Measurements from ENCODE around the gene PPP3CA. TPM values are rescaled to one million over a fixed set of nuclear protein-coding genes. Genes with fewer than 3 reads are reported as not detected.

Gene PPP3CA
- total and polyA plus RNA-seq, 2 of the 8 experiments (the other 6 are each of a cell fraction or from before 2014, with no cell fraction given), result 7.9 to 35.0 TPM

GRCh38 chr4:101326576-101326975, 20.8 kb downstream of the PPP3CA start (continued):
- TF ChIP-seq, protein P1, sequence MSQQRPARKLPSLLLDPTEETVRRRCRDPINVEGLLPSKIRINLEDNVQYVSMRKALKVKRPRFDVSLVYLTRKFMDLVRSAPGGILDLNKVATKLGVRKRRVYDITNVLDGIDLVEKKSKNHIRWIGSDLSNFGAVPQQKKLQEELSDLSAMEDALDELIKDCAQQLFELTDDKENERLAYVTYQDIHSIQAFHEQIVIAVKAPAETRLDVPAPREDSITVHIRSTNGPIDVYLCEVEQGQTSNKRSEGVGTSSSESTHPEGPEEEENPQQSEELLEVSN (IDR thresholded peaks at IDR 0.05), result no peak
- TF ChIP-seq POLR2A (IDR thresholded peaks at IDR 0.05; ENCODE audit: control extremely low read depth in 1 of 2, low read depth in 2 of 2, low read length in 2 of 2) (no peak), CHD1 (IDR thresholded peaks at IDR 0.05; ENCODE audit: low read depth, low read length) (no peak)

Measured in H1 (cell line).